Stromal cell of bone marrow (primary cell): ENCODE data around the gene CDK15.

Source experiments
- DNase-seq: peaks from one replicate; pipeline ENCODE4 v3.0.0-alpha.2; 2012; ENCODE audit warnings: low read depth

The CDK15 gene

GRCh38 chr2:201871471-201871870 lies 65.1 kb downstream of the CDK15 start:
- DNase-seq: no peak

GRCh38 chr2:201872591-201872990 lies 66.3 kb downstream of the CDK15 start:
- no peak for DNase-seq

- no peak for DNase-seq
Measured at GRCh38 chr2:201879996-201880395, 73.7 kb downstream of the CDK15 start.

- DNase-seq: no peak
Measured at GRCh38 chr2:201880579-201880978, 74.2 kb downstream of the CDK15 start.

- no peak for DNase-seq
Measured at GRCh38 chr2:201880993-201881611, 74.8 kb downstream of the CDK15 start.

GRCh38 chr2:201881741-201882140 lies 75.4 kb downstream of the CDK15 start:
- no peak for DNase-seq

GRCh38 chr2:201882353-201883090 lies 76.2 kb downstream of the CDK15 start:
- DNase-seq: no peak

GRCh38 chr2:201883606-201884369 lies 77.5 kb downstream of the CDK15 start:
- DNase-seq: no peak

- no peak for DNase-seq
Measured at GRCh38 chr2:201886504-201886903, 80.2 kb downstream of the CDK15 start.

GRCh38 chr2:201887773-201888425 lies 81.6 kb downstream of the CDK15 start:
- DNase-seq: no peak

GRCh38 chr2:201888426-201888800 lies 82.1 kb downstream of the CDK15 start:
- DNase-seq: no peak

- DNase-seq: no peak
Measured at GRCh38 chr2:201890453-201890852, 84.1 kb downstream of the CDK15 start.

- no peak for DNase-seq
Measured at GRCh38 chr2:201891676-201892075, 85.3 kb downstream of the CDK15 start.

- no peak for DNase-seq
Measured at GRCh38 chr2:201892516-201892915, 86.2 kb downstream of the CDK15 start.

GRCh38 chr2:201900362-201900761 lies 94.0 kb downstream of the CDK15 start:
- no peak for DNase-seq

- no peak for DNase-seq
Measured at GRCh38 chr2:201901786-201902185, 95.4 kb downstream of the CDK15 start.

GRCh38 chr2:201904538-201905420 lies 98.4 kb downstream of the CDK15 start:
- no peak for DNase-seq

- no peak for DNase-seq
Measured at GRCh38 chr2:201906777-201907562, 100.6 kb downstream of the CDK15 start.

- DNase-seq: no peak
Measured at GRCh38 chr2:201907563-201907881, 101.2 kb downstream of the CDK15 start.

- DNase-seq: no peak
Measured at GRCh38 chr2:201908901-201909300, 102.6 kb downstream of the CDK15 start.

GRCh38 chr2:201909348-201909747 lies 103.0 kb downstream of the CDK15 start:
- no peak for DNase-seq
